GM21786 (cell line): ENCODE measurements around the gene CA9.
A peak's percentile ranks its signal among the peaks of the same experiment; 100 is the strongest.
"Not testable (repeated sequence)": the region's sequence is repeated elsewhere in the genome, so short reads cannot be mapped to it uniquely, and the experiment has no call there.

Experiments
- ATAC-seq: cut with Tn5 transposase; IDR thresholded peaks from one replicate; pipeline ENCODE4 v1.9.1; 2021; ENCODE audit not compliant: unreplicated experiment

The CA9 gene

DNA sequence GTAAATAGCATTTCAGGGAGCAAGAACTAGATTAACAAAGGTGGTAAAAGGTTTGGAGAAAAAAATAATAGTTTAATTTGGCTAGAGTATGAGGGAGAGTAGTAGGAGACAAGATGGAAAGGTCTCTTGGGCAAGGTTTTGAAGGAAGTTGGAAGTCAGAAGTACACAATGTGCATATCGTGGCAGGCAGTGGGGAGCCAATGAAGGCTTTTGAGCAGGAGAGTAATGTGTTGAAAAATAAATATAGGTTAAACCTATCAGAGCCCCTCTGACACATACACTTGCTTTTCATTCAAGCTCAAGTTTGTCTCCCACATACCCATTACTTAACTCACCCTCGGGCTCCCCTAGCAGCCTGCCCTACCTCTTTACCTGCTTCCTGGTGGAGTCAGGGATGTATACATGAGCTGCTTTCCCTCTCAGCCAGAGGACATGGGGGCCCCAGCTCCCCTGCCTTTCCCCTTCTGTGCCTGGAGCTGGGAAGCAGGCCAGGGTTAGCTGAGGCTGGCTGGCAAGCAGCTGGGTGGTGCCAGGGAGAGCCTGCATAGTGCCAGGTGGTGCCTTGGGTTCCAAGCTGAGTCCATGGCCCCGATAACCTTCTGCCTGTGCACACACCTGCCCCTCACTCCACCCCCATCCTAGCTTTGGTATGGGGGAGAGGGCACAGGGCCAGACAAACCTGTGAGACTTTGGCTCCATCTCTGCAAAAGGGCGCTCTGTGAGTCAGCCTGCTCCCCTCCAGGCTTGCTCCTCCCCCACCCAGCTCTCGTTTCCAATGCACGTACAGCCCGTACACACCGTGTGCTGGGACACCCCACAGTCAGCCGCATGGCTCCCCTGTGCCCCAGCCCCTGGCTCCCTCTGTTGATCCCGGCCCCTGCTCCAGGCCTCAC lies at the start of gene CA9:
CA9 (plus strand) TSS at position 797 of the 893 bp plus-strand sequence; CDS start at position 829, 32 bp downstream.
- ATAC-seq, result no peak

DNA sequence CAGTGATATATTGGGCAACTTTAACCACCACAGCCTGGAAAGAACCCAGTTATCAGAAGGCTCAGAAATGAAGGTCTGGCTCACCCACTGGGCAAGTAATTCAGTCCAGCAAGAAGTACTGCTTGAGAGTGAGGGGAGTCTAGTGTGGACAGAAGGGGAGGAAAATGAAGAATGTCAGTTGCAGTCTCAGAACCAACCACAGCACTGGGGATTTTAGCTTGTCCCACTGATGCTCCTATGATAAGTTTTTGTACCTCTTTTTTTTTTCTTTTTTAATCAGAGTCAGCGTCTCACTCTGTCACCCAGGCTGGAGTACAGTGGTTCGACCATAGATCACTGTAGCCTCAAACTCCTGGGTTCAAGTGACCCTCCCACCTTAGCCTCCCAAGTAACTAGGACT lies 46.2 kb upstream of the CA9 start:
- ATAC-seq, result no peak

DNA sequence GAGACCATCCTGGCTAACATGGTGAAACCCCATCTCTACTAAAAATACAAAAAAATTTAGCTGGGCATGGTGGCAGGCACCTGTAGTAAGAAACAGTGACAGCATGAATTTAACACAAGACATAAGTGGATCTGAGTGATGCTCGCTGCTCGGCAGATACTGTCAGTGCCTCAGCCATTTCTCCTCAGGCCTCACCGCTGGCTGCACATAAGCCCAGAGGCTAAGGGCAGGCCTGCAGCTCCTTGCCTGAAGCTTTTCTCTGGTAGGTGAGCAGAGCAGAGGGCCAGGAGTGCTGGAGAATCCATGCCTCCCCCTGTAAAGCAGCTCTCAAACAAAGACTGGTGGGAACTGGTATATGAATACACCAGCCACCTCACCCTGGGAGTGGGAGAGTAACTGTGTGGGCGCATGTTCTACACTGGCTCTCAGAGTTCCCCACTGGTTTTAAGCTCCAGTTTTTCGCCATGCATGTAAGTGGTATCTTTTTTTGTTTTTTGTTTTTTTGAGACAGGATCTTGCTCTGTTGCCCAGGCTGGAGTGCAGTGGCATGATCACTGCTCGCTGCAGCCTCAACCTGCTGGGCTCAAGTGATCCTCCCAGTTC lies 45.2 kb upstream of the CA9 start:
- no peak for ATAC-seq

DNA sequence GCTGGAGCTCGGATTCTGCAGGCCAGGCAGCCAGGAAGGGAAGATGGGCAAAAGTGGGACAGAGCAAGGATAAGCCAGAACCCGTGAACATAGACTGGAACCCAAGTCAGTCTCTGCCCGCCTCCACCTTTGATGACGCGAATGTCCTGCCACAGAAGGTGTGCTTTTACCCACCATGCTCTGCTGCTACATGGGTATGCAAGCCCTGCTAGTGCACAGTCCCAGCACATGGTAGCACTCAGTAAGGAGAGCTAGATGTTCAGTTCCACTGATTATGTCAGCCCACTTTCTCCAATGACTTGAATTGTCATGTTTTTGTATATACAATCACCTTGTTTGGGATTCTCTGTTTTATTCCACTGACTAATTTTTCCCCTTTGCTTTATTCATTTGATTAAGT lies 44.1 kb upstream of the CA9 start:
- no peak for ATAC-seq

GRCh38 chr9:35635730-35636129 lies 38.0 kb upstream of the CA9 start:
- no peak for ATAC-seq

DNA sequence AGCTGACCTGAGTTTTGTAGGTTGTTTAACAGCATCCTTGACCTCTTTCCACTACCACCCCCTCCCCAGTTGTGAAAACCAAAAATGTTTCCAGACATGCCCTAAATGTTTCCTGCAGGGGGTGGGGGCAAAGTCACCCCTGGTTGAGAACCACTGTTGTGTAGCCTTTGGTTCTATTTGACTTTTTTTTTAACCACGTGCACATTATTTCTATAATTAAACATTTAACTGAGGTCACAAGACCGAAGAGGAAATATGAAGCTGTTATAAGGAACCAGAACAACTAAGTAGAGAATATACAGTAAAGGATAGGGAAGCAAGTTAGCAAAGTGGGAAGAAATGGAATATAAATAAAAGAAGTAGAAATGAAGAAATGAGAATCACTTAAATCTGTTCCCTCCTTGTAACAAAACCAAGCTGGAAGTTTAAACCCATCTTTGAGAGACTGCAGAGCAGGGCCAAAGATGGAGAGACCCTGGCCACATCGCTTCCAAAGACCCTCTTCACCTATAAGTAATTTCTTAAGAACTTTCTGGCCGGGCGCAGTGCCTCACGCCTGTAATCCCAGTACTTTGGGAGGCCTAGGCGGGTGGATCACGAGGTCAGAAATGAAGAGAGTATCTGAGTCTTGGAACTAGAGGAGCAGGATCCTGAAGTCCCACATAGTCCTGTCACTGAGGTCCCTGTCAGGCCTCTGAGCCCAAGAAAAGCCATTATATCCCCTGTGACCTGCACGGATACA lies 37.4 kb upstream of the CA9 start:
- ATAC-seq, result no peak

GRCh38 chr9:35636877-35637246 lies 36.9 kb upstream of the CA9 start:
- ATAC-seq, result not testable (repeated sequence)

DNA sequence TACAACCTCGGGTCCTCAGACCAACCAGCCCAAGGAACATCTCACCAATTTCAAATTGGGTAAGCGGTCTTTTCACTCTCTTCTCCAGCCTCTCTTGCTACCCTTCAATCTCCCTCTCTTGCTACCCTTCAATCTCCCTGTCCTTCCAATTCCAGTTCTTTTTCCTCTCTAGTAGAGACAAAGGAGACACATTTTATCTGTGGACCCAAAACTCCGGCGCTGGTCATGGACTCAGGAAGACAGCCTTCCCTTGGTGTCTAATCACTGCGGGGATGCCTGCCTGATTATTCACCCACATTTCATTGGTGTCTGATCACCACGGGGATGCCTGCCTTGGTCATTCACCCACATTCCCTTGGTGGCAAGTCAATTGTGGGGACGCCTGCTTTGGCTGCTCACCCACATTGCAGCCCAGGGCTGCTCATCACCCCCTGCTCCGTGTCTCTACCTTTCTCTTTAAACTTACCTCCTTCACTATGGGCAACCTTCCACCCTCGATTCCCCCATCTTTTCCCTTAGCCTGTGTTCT lies 36.2 kb upstream of the CA9 start:
- not testable (repeated sequence) for ATAC-seq

DNA sequence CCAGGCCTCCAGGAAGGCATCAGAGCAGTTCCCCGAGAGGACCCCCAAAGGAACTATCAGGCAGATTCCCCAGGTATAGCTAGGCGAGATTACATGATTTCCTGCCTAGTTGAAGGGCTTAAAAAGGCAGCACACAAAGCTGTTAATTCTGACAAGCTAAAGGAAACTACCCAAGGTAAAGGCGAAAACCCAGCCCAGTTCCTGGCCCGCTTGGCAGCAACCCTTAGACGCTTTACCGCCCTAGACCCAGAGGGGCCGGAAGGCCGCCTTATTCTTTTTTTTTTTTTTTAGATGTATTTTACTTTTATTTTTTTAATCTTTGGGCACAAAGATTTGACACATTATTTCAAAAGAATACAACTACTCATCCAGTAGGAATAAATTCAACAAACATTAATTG lies 35.0 kb upstream of the CA9 start:
- not testable (repeated sequence) for ATAC-seq

DNA sequence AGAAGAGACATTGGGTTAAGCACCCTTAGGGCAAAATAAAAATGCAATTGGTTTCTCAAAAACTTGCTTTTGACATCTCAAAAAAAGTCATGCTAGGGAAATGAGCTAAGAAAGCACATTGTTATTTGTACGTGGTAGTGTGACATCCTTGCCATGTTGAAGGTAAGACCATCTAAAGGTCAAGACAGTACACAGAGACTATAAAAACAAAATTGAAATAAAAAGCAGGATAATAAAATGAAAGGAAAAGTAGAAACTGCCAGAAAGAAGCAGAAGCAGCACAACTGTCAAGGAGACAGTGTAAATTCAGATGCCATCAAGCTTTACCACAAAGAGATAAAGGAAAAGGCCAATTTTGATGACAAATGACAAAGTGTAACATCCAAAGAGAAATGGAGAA lies 34.5 kb upstream of the CA9 start:
- not testable (repeated sequence) for ATAC-seq

GRCh38 chr9:35639631-35640030 lies 34.1 kb upstream of the CA9 start:
- no peak for ATAC-seq

GRCh38 chr9:35640431-35640830 lies 33.3 kb upstream of the CA9 start:
- not testable (repeated sequence) for ATAC-seq

DNA sequence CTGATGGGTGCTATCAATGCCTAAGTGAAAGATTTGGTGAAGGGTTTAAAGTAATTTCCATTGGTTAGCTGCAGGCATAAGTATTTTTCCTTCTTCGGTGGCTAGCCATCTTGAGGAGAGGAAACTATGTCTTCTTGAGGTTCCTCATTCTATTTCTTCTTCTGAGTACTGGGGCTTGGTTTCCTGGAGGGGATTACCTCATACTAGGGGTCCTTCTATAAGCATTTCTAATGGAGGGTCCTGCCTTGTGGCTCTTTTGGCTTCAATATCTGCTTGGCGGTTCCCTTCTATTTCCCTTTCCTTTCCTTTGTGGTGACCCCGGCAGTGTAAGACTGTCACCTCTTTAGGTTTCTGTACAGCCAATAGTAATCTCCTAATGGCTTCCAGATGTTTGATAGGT lies 32.2 kb upstream of the CA9 start:
- ATAC-seq, result not testable (repeated sequence)

DNA sequence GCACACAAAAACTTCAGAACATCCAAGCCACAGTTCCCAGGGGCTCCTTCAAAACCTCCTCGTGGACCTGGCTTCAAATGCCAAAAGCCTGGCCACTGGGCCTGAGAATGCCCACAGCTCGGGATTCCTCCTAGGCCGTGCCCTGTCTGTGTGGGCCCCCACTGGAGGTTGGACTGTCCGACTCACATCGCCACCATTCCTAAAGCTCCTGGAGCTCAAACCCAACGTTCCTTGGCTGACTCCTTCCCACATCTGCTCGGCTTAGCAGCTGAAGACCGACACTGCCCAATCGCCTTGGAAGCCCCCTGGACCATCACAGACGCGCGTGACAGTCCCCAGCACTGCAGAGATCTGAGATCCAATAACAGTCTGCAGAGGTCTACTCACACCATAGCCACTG lies 30.7 kb upstream of the CA9 start:
- no peak for ATAC-seq

GRCh38 chr9:35645736-35646135 lies 28.0 kb upstream of the CA9 start:
- not testable (repeated sequence) for ATAC-seq

- ATAC-seq, result no peak
Observed at GRCh38 chr9:35646153-35646532, 27.6 kb upstream of the CA9 start.

DNA sequence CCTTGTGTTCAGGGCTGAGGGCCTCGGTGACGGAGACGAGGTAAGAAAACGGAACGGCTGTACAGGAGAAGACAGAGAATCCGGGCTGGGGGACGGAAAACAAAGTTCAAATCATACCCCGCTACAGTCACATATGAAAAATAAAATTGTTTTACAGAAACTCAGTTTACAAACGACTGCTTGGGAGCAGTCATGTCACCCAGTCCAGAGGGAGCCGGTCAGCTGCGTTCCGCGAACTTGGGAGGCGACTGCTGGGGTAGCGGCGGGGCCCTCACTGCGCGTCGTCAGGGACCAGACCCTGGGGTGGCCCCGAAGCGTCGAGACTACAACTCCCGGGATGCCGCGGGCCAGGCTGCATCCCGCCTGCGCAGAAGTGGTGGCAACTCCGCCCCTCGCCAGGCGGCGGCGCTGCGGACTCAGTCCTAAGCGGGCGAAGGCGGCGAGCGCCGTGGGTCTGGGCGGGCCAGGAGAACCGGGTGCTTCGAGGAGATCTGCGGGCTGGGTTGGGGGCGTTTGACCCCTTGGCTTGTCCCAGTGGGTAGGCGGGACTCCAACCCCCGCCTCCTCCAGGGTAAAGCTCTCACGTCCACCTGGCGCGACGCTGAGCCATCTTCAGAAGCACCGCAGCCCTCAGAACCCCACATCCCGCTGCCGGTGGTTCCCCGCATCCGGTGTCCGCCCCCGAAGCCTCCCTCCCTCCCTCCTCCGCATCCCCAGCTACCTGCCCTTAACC lies 27.0 kb upstream of the CA9 start:
- peak; percentile 86 for ATAC-seq

DNA sequence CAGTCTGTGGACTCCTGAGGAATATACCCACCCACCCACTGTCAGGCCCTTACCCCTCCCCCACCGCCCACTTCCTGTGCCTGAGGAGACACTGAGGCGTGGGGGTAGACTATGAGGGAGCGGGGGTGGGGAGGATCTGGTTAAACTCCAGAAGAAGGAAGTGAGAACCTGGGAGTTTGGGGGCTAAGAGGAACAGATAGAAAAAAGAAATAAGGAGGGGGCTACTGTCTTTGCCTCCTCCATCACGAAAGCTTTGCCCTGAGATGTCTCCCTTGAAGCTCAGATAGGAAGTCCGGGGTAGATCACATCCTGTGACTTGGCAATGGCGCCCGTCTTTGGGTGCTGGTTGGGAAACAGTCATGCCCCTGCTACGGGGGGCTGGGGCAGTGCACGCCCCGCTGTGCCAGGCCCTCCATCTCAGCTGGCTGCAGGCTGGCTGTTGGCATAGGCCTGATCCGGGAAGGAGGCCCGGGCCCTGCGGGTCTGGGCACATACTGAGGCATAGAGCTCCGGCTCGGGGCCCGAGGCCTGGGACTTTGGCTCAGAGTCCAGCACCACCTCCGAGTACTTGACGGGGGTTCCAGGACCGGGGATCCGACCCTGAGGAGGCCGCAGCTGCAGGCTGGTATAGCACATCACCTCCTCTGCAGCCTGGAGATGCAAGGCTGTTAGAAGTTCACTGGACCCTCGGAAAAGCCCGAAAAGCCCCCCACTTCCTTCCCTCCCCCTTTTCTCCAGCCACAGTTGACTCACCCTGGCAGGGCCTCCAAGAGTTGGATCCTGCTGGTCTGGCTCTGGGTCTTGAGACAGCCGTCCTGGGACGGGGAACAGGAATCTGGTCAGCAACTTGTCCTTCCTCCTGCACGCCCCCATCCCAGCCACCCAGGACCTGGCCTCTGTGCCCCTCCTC lies 24.0 kb upstream of the CA9 start:
- no peak for ATAC-seq

GRCh38 chr9:35650341-35651158 lies 23.2 kb upstream of the CA9 start, which contains the start of gene SIT1:
Gene SIT1 (minus strand): TSS chr9:35650931. CDS start chr9:35650853, 78 bp downstream.
- no peak for ATAC-seq
